Keratinocyte (primary cell): ENCODE data around the gene SMPD3.

Experiments used
- CTCF ChIP-seq, 3 experiments: IDR thresholded peaks in 1 of 3; conservative IDR thresholded peaks in 1 of 3; optimal IDR thresholded peaks in 1 of 3; 2 replicates in 2 of 3; 3 replicates in 1 of 3; pipeline versions ENCODE3 to v1.5.1; 2011; ENCODE audit warnings: low read length in 3 of 3, mild to moderate bottlenecking in 3 of 3, moderate library complexity in 2 of 3, control low read depth in 1 of 3, inconsistent platforms in 1 of 3; ENCODE audit not compliant: insufficient read depth in 2 of 3; ENCODE audit errors: extremely low read depth in 1 of 3
- EZH2 ChIP-seq: IDR thresholded peaks from one replicate; pipeline ENCODE4 v1.6.1; 2012; ENCODE audit warnings: inconsistent platforms, mild to moderate bottlenecking, low read length, moderate library complexity

- no peak for TF ChIP-seq CTCF (optimal IDR thresholded peaks at IDR 0.05 in 1 of 3, IDR thresholded peaks at IDR 0.05 in 1 of 3, conservative IDR thresholded peaks at IDR 0.05 in 1 of 3; ENCODE audit: extremely low read depth in 1 of 3, insufficient read depth in 2 of 3, low read length in 3 of 3)
- TF ChIP-seq EZH2: no peak
Observed at GRCh38 chr16:68459457-68459856, 11.1 kb upstream of the SMPD3 start.
